ENCODE results near the gene GRIN3A. TPM values are rescaled to one million over a fixed set of nuclear protein-coding genes. Genes with fewer than 3 reads are reported as not detected.
"Not testable (repeated sequence)": the region's sequence is repeated elsewhere in the genome, so short reads cannot be mapped to it uniquely, and the experiment has no call there.

Gene GRIN3A
- total RNA-seq, 1 donor from 2014 or later, result 0.35 TPM

DNA sequence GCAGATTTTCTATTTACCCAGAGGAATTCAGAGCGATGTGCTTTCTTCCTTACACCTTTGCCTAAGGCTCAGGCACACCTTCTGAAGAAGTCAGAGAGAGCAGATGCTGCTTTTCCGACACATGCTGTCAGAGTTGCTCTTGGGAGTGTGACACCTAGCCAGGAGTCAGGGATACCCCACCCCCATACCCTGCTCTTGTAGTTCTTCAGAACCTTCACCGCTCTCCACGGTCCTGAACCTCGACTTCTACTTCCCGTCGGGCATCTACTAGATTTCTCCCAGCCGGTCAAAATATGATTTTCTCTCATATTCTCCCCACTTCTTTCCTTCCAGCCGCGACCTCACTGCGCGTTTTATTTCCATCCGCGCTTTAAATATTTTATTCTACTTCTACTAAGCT is 1.7 kb downstream of the GRIN3A start:
- Mint-ChIP-seq H3K4me1 (peaks cover 4% of the 10 kb centered on the region), H3K9me3 (no peaks in the 10 kb centered on the region), H3K36me3 (ENCODE audit: low read depth) (no peaks in the 10 kb centered on the region), H3K27ac (ENCODE audit: unreplicated experiment) (no peak overlapping the region), H3K27me3 (ENCODE audit: low read depth) (peaks cover 98% of the 10 kb centered on the region), H3K4me3 (peak overlapping the region; percentile 67)
- TF ChIP-seq, protein P1, sequence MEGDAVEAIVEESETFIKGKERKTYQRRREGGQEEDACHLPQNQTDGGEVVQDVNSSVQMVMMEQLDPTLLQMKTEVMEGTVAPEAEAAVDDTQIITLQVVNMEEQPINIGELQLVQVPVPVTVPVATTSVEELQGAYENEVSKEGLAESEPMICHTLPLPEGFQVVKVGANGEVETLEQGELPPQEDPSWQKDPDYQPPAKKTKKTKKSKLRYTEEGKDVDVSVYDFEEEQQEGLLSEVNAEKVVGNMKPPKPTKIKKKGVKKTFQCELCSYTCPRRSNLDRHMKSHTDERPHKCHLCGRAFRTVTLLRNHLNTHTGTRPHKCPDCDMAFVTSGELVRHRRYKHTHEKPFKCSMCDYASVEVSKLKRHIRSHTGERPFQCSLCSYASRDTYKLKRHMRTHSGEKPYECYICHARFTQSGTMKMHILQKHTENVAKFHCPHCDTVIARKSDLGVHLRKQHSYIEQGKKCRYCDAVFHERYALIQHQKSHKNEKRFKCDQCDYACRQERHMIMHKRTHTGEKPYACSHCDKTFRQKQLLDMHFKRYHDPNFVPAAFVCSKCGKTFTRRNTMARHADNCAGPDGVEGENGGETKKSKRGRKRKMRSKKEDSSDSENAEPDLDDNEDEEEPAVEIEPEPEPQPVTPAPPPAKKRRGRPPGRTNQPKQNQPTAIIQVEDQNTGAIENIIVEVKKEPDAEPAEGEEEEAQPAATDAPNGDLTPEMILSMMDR (conservative IDR thresholded peaks at IDR 0.05), result no peak
- DNase-seq (ENCODE audit: low read depth, low spot score), result peak; percentile 9

DNA sequence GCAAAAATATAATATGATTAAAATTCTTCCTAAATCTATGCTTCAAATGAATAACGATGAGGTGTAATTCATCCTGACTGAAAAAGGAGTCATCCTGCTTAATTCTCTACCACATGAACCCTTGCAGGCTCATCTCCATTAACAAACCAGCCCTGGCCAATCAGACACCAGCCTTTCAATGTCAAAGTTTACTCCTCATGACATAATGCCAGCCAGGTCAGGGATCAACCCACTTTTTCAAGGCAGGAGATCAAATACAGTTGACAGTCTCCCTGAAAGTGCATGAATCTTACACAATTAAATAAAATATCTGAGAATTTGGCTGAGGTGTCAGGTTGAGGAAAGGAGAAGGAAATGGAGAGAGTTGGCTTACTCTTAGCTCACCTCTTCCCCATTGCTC is 7.0 kb downstream of the GRIN3A start:
- Mint-ChIP-seq H3K27me3 (ENCODE audit: low read depth) (peaks cover 73% of the 10 kb centered on the region), H3K9me3 (no peaks in the 10 kb centered on the region)
- no peak for DNase-seq (ENCODE audit: low read depth, low spot score)

DNA sequence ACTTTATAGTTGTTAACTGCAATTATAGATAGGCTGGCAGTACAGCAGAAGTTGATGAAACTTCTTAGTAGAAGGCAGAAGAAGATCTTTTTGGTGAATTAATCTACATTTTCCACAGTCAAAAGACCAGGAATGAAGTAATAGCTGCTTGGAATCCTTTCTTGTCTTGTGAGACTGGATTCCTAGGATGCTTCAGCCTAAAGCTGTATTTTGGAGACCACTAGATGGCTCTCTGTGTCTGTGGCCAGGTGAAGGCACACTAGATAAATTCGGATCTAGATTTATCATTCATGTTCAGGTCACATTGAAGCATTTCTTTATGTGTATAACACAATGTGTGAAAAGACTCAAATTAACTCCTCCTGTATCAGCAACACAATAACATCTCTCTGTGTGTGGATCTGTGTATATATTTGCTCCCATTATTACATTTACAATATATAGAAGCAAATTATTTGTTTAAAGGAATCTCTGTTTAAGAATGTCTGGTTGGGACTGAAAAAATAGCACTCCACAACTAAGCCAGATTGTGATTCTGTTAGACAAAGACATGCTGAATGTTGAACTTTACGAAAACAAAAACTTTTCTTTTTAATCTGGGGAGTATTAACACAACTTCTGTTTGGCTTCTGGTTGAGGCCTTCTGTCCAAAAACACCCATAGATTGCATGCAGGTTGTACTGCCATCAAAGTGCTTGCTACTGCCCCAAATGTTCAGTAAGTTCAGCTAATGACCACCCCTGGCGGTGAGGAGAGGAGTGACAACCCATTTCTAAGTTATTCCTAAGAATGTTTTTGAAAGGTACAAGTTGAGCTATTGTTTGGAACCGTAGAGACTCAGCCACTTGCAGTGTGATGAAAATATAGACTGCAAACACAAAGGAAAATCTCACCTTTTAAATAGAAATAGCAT is 10.6 kb downstream of the GRIN3A start:
- peak; percentile 19 for DNase-seq (ENCODE audit: low read depth, low spot score)

More for the DNA sequence above, 7.0 kb downstream of the GRIN3A start:
- H3K36me3 Mint-ChIP-seq (ENCODE audit: low read depth), result no peaks in the 10 kb centered on the region
- TF ChIP-seq, protein P1 (conservative IDR thresholded peaks at IDR 0.05), result no peak
- no peaks in the 10 kb centered on the region for H3K4me1 Mint-ChIP-seq
- no peak overlapping the region for H3K4me3 Mint-ChIP-seq
- H3K27ac Mint-ChIP-seq (ENCODE audit: unreplicated experiment), result no peak overlapping the region

DNA sequence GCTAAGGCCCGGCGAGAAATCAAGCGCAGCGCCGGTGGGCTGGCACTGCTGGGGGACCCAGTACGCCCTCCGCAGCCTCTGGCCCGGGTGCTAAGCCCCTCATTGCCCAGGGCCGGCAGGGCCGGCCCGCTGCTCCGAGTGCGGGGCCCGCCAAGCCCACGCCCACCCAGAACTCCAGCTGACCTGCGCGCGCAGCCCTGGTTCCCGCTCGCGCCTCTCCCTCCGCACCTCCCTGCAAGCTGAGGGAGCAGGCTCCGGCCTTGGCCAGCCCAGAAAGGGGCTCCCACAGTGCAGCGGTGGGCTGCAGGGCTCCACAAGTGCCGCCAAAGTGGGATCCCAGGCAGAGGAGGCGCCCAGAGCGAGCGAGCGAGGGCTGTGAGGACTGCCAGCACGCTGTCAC is 14.2 kb downstream of the GRIN3A start:
- H3K4me1 Mint-ChIP-seq; DNase-seq (ENCODE audit: low read depth, low spot score); H3K9me3 Mint-ChIP-seq; H3K36me3 Mint-ChIP-seq (ENCODE audit: low read depth); H3K4me3 Mint-ChIP-seq; H3K27ac Mint-ChIP-seq (ENCODE audit: unreplicated experiment): not testable (repeated sequence)
- peaks cover 12% of the 10 kb centered on the region for H3K27me3 Mint-ChIP-seq (ENCODE audit: low read depth)

More for the DNA sequence above, 10.6 kb downstream of the GRIN3A start:
- Mint-ChIP-seq H3K36me3 (ENCODE audit: low read depth) (no peaks in the 10 kb centered on the region), H3K27me3 (ENCODE audit: low read depth) (peaks cover 38% of the 10 kb centered on the region), H3K9me3 (no peaks in the 10 kb centered on the region), H3K4me1 (no peaks in the 10 kb centered on the region), H3K27ac (ENCODE audit: unreplicated experiment) (no peak overlapping the region), H3K4me3 (no peak overlapping the region)
- TF ChIP-seq, protein P1 (conservative IDR thresholded peaks at IDR 0.05), result peak; percentile 57

DNA sequence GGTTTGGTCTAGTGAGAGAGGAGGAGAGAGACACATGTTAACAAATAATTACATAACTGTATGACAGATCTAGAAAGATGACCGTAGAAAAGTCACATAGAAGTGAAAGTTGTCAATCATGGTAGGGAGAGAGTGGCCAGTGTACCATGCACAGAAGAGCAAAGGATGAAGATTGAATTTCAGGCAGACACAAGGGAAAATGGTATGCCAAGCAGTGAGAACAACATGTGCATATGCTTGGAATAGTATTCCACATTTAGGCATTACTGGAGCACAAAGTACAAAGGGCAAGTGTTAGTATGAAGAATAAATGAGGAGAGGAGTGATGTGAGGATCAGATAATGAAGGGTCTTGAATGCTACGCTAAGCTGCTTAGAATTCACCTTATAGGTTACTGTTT is 20.3 kb downstream of the GRIN3A start:
- DNase-seq (ENCODE audit: low read depth, low spot score), result no peak
- Mint-ChIP-seq H3K27ac (ENCODE audit: unreplicated experiment) (no peak overlapping the region), H3K27me3 (ENCODE audit: low read depth) (peaks cover 33% of the 10 kb centered on the region), H3K36me3 (ENCODE audit: low read depth) (no peaks in the 10 kb centered on the region), H3K4me1 (no peaks in the 10 kb centered on the region), H3K4me3 (no peak overlapping the region), H3K9me3 (peaks cover 3% of the 10 kb centered on the region)
- TF ChIP-seq, protein P1 (conservative IDR thresholded peaks at IDR 0.05), result no peak

DNA sequence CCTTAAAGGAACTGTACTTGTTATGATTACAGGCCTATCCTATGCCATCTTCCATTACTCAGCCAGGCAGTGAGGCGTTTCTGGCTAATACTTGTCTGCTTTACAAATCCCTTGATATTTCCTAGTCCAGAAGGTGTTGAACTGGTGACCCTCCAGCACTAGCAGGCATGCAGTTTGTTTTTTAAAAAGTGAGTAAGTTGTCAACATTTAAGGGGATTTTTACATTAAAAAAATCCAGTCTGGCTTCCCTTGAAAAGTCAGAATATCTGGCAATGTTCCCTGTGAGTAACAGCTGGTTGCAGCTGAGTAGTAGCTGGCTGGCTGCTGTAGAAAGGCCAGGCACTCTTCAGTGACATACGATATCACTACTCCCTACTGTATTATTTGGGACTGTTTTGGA is 21.8 kb downstream of the GRIN3A start:
- Mint-ChIP-seq H3K9me3 (peaks cover 3% of the 10 kb centered on the region), H3K4me1 (no peaks in the 10 kb centered on the region), H3K36me3 (ENCODE audit: low read depth) (no peaks in the 10 kb centered on the region), H3K27ac (ENCODE audit: unreplicated experiment) (no peak overlapping the region), H3K27me3 (ENCODE audit: low read depth) (peaks cover 47% of the 10 kb centered on the region), H3K4me3 (no peak overlapping the region)
- TF ChIP-seq, protein P1 (conservative IDR thresholded peaks at IDR 0.05), result no peak
- DNase-seq (ENCODE audit: low read depth, low spot score), result no peak

All from neural crest cell (in vitro differentiated cells).